Lower leg skin (tissue), 4 donors: ENCODE measurements around the gene NRXN3. TPM values are rescaled to one million over a fixed set of nuclear protein-coding genes. Genes with fewer than 3 reads are reported as not detected.

ENCODE experiments used
- DNase-seq, 2 donors: peaks; one replicate each; pipeline ENCODE4 v3.0.0-alpha.2; 2019; ENCODE audit warnings: low spot score in 2 of 2
- H3K4me3 ChIP-seq: fragments of 200-600 bp; sonication (generic); 2 replicates; pipeline ENCODE4 v1.5.1; 2017; ENCODE audit warnings: mild to moderate bottlenecking, low read depth; ENCODE audit not compliant: poor library complexity, severe bottlenecking
- CTCF ChIP-seq, 3 donors: fragments of 450-650 bp; IDR thresholded peaks; one replicate each; pipeline ENCODE4 v1.5.1; 2016; ENCODE audit warnings: antibody characterized with exemption in 3 of 3, mild to moderate bottlenecking in 3 of 3, moderate library complexity in 2 of 3
- POLR2A ChIP-seq, 2 donors: fragments of 450-650 bp; IDR thresholded peaks; one replicate each; pipeline ENCODE4 v1.6.1; 2016 to 2017; ENCODE audit warnings: antibody characterized with exemption in 2 of 2, mild to moderate bottlenecking in 1 of 2, moderate library complexity in 1 of 2
- WGBS, 2 donors: methylation state at CpG; one replicate each; pipeline ENCODE4 v1.1.5; 2018; 5-methylcytosine and 5-hydroxymethylcytosine counted together
- intact Hi-C: fragments of 100-400 bp; cut with DNase I; formaldehyde crosslinking; loops from one replicate; pipeline ENCODE4 v1.15.0; 2023; ENCODE audit warnings: low total_unique reads
- total RNA-seq, 4 donors: library from RNA; depleted of rRNA; stranded (reverse); fragments of >200 nt; gene quantifications; one replicate each; pipeline ENCODE4 v1.1.0, GENCODE V29; 2016

The NRXN3 gene
- total RNA-seq, 4 donors from 2014 or later, result 0.61 to 2.4 (median 1.7) TPM

DNA sequence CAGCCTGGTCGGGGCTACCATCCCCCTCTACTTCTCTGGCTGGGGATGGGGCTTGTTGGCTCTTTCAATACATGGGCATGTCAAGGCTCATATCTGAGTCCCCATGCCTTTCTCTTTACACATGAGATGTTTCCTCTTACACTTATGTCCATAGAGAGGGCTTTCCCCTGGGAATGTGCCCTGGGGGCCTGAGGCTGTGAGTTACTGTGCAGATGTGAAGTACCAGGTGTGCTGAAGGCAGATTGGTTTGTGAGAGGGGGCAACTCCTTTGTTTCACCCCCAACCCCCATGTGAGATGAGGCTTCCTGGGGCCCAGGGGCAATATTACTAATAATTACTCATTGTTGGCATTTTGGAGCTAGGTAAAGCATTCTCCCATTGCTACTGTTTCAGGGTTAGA, 32.8 kb downstream of the NRXN3 start:
- DNase-seq, result peak in 1 of 2 donors; percentile 34
- intact Hi-C loops, result no loop called here
- TF ChIP-seq POLR2A (IDR thresholded peaks at IDR 0.05), result no peak
- no peak for TF ChIP-seq CTCF (IDR thresholded peaks at IDR 0.05)
- WGBS, 2 donors, result 33% methylated on average over 1 of the region's 1 CpG
- no peak overlapping the region for H3K4me3 ChIP-seq

DNA sequence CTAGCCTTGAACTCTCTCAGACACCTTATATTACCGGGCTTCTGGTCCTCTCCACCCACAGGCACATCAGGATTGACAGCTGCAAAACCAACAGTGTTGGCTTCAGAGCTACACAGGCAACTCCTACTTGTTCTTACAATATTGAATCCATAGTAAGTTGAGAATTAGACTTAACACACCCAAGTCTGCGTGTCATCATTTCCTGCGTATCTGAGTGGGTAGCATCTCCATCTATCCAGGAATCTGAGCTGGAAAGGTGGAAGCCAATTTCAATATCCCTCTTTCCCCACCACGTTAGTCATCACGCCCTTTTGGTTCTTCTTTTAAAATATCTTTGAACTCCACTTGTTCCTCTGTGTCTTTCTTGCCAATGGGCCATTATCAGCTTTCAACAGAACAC, 37.2 kb downstream of the NRXN3 start:
- no peak for DNase-seq
- 79% methylated on average over 5 of the region's 5 CpGs for WGBS, 2 donors
- no peak for TF ChIP-seq CTCF (IDR thresholded peaks at IDR 0.05)
- no peak for TF ChIP-seq POLR2A (IDR thresholded peaks at IDR 0.05)
- intact Hi-C loops, result no loop called here
- no peak overlapping the region for H3K4me3 ChIP-seq

DNA sequence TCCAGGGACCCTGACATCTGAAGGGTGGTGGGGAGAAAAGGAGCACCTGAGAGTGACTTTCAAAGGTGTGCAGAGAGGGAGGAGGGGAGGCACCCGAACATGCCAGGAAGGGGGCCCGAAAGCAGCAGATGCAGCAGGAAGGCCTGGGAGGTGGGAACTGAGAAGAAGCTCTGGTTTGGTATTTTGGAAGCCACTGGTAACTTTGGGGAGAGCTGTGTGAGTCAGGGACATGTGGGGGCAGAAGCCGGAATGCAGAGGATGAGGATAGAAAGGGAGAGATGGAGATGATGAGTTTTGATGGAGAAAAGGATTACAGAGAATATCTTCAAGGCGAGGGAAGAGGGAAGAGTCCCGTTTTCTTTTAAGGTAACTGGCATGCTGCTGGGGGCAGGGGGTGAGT, 50.1 kb downstream of the NRXN3 start:
- intact Hi-C loops, result no loop called here
- no peak overlapping the region for H3K4me3 ChIP-seq
- no peak for DNase-seq
- TF ChIP-seq POLR2A (IDR thresholded peaks at IDR 0.05), result no peak
- 77 to 84% methylated on average over 5 of the region's 5 CpGs for WGBS, 2 donors

DNA sequence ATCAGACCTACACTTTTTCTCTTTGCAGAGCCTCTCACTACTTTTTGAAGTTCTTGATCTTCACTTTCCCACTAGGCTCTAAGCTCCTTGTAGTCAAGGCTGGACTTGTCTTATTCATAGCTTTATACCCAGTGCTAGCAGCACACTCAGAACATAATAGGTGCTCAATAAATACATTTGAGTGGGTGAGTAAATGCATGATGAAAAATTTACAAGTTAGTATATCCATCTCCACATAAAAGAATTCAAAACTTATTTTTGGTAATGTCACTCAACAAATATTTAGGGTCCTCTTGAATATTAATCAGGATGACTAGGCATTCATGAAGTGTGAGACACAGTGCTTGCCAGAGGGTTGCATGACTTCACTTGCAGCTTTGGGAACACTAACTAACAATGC, 52.6 kb downstream of the NRXN3 start:
- intact Hi-C loops, result no loop called here
- DNase-seq, result no peak
- TF ChIP-seq CTCF (IDR thresholded peaks at IDR 0.05) (no peak), POLR2A (IDR thresholded peaks at IDR 0.05) (no peak)
- H3K4me3 ChIP-seq, result no peak overlapping the region

DNA sequence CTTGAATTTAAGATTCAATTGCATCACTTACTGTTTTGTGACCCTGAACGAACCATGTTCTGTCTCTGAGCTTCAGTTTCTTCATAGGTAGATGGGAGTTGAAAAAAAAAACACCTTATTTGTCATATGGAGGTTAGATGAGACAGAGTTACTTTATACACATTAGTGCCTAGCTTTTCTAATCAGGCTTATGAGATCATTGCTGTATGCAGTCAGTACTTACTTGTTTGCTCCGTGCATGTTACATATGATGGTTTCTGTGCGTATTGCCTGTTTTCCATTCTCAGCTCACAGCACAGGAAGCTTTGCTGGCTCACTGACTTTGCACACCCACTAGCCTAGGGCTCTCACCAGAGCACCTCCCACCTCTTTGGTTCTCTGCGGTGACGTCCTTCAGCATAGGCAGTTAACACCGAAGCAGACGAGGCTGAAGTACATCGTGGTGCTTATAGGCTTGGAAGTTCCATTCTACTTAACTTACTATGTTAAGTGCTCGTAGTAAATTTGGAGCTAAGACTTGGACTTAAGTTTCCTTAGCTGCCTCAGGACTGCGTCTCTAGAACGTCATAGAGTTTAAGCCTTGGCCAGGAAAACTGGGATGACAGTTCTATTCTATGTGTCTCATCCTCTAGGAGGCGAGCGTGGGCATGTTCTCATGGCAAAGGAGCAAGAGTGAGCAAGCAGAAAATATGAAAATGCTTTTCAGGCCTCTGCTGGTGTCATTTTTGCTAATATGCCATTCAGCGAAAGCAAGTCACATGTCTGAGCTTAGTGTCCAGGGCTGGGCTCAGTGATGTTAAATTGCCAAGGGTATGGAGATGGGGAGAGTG, 57.3 kb downstream of the NRXN3 start:
- intact Hi-C loops, result no loop called here
- no peak overlapping the region for H3K4me3 ChIP-seq
- DNase-seq, result peak in 1 of 2 donors; percentile 53
- no peak for TF ChIP-seq POLR2A (IDR thresholded peaks at IDR 0.05)
- 34 to 47% methylated on average over 14 of the region's 14 CpGs for WGBS, 2 donors

DNA sequence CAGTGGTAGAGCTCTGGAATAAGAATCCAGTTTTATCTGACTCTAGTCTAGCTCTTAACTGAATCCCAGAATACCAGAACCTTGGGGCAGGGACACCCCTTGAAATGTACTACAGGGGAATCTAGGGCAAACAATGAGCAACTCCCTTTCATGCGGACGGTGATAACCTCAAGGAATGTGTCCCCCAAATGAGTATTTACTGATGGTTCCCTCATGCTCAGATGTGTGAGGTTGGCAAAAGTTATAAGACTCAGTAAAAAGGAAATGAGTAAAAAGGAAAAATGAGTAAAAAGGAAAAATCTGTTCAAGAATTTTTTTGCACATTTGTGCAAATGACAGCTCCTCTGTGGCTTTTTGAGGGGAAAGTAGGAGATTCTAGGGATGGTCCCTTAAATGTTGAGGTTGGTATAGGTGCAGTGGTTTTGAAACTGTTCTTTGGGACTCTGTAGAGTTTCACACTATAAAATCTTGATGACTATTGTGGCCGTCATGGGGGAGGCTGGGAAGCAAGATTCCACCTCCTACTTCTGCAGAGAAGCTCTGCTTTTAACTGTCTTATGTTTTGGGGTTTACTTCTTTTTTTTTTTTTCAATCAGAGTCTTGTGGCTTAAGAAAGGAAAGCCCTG, 58.6 kb downstream of the NRXN3 start:
- intact Hi-C loops, result no loop called here
- H3K4me3 ChIP-seq, result no peak overlapping the region
- no peak for TF ChIP-seq POLR2A (IDR thresholded peaks at IDR 0.05)
- TF ChIP-seq CTCF (IDR thresholded peaks at IDR 0.05), result no peak
- 73 to 83% methylated on average over 3 of the region's 3 CpGs for WGBS, 2 donors
- no peak for DNase-seq
